ENCODE measurements around the gene RHOBTB1. TPM values are rescaled to one million over a fixed set of nuclear protein-coding genes. Genes with fewer than 3 reads are reported as not detected.
A peak's percentile ranks its signal among the peaks of the same experiment; 100 is the strongest.
"Not testable (repeated sequence)": the region's sequence is repeated elsewhere in the genome, so short reads cannot be mapped to it uniquely, and the experiment has no call there.

RHOBTB1 gene
- total RNA-seq, 1 experiment from 2014 or later: 11.0 TPM

GRCh38 chr10:60906825-60907224 is 37.2 kb downstream of the RHOBTB1 start:
- not testable (repeated sequence) for DNase-seq (ENCODE audit: low read depth)

DNA sequence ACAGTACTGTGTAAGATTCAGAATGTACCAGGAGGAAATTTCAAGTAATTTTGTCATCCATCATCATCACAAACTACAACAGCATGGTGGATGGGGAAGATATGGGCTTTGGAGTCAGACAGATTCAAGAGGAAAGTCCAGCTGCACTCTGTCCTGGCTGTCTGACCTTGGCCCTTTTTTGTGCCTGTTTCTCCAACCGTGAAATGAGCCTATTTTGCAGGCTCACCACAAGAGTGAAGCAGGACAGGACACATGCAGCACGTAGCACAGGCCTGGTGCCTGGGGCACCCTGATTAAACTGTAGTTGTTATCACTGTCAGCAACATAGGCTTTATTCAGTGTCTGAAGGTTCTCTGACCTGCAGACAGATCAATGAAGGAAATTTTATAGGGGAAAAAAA is 37.6 kb downstream of the RHOBTB1 start:
- DNase-seq (ENCODE audit: low read depth): no peak

GRCh38 chr10:60905580-60905979 is 38.4 kb downstream of the RHOBTB1 start:
- DNase-seq (ENCODE audit: low read depth): peak; percentile 25

- no peak for DNase-seq (ENCODE audit: low read depth)
These were observed 40.9 kb downstream of the RHOBTB1 start for GRCh38 chr10:60903096-60903495.

DNA sequence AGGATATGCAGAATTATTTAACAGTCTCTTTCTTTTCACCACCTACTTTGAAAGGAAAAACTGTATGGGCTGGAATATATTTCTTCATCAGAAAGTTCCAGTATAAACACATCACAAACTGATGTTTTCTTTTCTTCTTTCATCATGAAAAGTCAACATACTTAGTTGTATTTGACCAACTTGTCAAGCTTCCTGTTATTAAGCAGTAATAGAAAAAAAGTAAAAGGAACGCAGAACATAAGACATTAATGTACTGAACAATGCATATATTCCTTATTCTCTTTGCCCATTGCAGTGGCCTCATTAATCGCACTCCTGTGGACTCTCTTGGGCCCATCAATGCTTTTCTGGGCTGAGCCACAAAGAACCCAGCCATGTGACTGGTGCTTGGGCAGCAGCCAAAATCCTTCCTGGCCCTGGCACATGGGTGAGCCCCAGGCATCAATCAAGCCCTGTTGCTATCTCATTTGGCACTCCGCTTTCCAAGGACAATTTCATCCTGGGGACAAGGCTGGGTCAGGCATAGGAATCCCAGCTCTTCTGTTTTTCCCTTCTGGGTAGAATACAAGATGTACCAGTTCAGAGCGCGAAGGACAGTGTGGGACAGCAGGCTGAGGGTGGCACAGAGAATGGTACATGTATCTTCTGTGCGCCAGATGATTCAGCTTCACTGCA is 42.3 kb downstream of the RHOBTB1 start:
- peak; percentile 8 for DNase-seq (ENCODE audit: low read depth)

- no peak for DNase-seq (ENCODE audit: low read depth)
These were observed 44.7 kb downstream of the RHOBTB1 start for GRCh38 chr10:60899266-60899665.

GRCh38 chr10:60898321-60898720 is 45.7 kb downstream of the RHOBTB1 start:
- no peak for DNase-seq (ENCODE audit: low read depth)

DNA sequence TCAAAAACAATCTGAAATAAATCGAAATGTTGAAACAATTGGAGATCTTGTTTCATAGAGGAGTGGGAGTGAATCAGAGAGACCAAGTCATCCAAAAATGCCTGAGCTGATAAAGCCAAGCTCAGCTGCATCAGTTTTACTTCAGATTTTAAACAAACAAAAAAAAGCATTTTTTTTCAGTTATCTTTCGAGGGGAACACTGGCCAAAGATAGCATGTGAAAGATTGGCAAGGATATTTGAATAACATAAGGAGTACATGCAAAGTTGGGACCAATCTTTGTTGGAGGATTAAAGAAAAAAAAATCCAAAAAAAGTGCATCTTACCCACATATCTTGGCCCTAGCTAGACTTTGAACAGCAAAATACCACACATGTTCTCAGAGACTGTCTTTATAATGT is 47.2 kb downstream of the RHOBTB1 start:
- DNase-seq (ENCODE audit: low read depth): no peak

GRCh38 chr10:60896033-60896432 is 48.0 kb downstream of the RHOBTB1 start:
- DNase-seq (ENCODE audit: low read depth): no peak

- DNase-seq (ENCODE audit: low read depth): no peak
These were observed 49.2 kb downstream of the RHOBTB1 start for GRCh38 chr10:60894786-60895185.

GRCh38 chr10:60893231-60893630 is 50.8 kb downstream of the RHOBTB1 start:
- no peak for DNase-seq (ENCODE audit: low read depth)

DNA sequence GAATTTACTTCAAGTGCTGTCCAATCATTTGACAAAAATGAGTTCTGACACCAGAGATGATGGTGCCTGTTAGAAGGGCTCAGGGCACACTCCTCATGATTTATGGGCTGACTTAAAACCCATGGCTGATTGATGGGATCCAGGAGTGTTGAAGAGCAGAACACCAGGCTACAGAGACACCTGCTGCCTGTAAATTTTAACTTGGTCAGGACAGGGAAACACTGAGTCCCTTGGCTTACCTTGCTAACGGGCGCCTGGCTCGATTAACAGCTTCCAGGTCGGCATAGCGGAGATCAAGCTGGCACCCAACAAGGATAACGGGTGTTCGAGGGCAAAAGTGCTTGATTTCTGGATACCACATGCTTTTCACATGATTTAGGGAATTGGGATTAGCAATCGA is 51.4 kb downstream of the RHOBTB1 start:
- DNase-seq (ENCODE audit: low read depth): no peak

DNA sequence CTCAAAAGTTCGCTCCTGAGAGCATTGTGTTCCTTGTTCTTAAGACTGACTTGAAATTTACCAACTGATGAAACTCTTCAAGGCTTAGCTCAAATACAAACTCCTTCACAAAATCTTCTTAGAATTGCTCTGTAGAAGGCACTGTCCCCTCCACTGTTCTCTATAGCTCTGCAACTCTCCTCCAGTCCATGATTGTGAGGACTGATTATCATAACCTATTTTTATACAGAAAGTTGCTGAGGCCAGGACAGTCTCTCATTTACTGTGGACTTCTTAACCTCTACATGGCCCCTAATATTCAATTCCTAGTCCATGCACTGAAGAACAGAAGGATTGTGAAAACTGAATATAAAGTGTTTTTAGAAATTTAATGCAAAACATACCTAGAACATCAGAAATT is 53.2 kb downstream of the RHOBTB1 start:
- DNase-seq (ENCODE audit: low read depth): no peak

GRCh38 chr10:60883187-60883586 is 60.8 kb downstream of the RHOBTB1 start:
- peak; percentile 22 for DNase-seq (ENCODE audit: low read depth)

DNA sequence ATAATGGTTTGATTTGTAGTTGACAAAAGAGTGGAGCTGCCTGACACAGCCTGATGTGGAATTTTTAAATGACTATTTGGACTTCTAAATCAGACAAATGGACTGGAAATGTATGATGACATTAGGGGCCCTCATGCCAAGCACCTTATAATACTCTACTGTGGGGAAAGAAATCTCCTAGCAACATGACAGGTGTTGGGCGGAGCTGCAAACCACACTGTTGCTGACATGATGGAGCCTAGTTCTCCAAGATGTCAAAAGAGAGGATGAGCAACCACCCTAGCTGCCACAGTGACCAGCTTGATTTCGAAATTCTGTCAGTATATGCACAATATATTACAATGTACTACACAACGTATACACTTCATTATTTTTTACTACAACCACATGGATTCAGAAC is 65.8 kb downstream of the RHOBTB1 start:
- DNase-seq (ENCODE audit: low read depth): no peak

DNA sequence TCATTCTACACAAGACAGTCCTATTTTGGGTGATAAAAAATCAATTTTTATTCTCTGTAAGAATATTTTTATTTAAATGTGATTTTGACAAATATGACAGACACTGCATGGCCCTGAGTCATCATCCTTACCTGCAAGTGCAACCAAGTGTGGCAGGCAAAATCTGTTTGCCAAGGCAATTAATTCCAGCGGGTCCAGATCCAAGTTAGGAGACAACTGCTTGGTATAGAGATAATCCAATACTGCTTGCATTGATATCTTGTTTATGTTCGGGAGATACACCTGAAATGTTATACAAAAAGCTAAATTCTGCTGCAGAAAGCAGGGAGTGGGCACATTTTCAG is 66.2 kb downstream of the RHOBTB1 start:
- DNase-seq (ENCODE audit: low read depth): no peak

GRCh38 chr10:60877061-60877776 is 66.8 kb downstream of the RHOBTB1 start:
- DNase-seq (ENCODE audit: low read depth): peak; percentile 11

DNA sequence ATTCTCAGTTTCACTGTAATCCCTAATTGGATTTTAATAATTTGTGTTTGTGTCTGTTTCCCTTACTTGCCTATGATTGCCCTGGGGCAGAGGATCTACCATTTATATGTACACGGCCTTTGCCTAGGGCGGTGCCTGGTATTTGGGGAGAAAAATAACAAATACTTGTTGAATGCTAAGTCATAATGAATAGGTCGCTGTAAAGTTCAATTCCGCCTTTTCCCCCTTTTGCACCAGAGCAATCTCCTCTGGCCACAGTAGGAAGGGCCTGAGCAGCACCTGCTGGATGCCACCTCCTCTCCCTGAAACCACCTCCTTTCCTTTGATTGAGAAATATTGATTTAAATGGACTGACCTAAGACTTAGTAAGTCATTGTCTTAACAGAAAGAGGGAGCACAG is 70.2 kb downstream of the RHOBTB1 start:
- no peak for DNase-seq (ENCODE audit: low read depth)

GRCh38 chr10:60872451-60872850 is 71.5 kb downstream of the RHOBTB1 start:
- no peak for DNase-seq (ENCODE audit: low read depth)

DNA sequence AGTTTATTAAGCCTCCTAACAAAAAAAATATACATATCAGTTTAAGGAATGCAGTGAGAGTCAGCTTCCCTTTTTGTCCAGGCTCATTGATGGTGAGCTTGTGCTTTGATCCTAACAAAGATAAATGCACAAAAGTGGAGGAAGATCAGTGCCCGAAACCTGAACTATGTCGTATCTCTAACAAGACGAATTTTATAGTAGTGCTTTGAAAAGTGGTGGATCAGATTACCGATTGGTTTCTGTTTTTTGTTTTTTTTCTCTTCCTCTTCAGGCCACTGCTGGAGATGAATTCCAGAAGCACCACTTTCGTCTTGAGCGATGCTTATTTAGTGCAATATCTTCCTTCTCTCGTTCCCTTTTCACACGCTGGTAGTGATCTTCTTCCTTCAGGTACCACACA is 72.8 kb downstream of the RHOBTB1 start:
- no peak for DNase-seq (ENCODE audit: low read depth)

GRCh38 chr10:60870803-60871202 is 73.2 kb downstream of the RHOBTB1 start:
- no peak for DNase-seq (ENCODE audit: low read depth)

GRCh38 chr10:60870416-60870728 is 73.6 kb downstream of the RHOBTB1 start:
- DNase-seq (ENCODE audit: low read depth): no peak

GRCh38 chr10:60869652-60870415 is 74.2 kb downstream of the RHOBTB1 start:
- no peak for DNase-seq (ENCODE audit: low read depth)

Data from M059J (cell line).